Measurements from ENCODE around the gene MTHFD2. TPM values are rescaled to one million over a fixed set of nuclear protein-coding genes. Genes with fewer than 3 reads are reported as not detected.

Gene MTHFD2
- total RNA-seq, 2 donors from 2014 or later, result 93.3 to 216 TPM

- no peaks in the 10 kb centered on the region for H3K9me3 ChIP-seq
- DNase-seq (ENCODE audit: low spot score) (no peak), ATAC-seq (ENCODE audit: insufficient number of reproducible peaks, low FRiP score, low read depth) (no peak)
- TF ChIP-seq, protein P1, sequence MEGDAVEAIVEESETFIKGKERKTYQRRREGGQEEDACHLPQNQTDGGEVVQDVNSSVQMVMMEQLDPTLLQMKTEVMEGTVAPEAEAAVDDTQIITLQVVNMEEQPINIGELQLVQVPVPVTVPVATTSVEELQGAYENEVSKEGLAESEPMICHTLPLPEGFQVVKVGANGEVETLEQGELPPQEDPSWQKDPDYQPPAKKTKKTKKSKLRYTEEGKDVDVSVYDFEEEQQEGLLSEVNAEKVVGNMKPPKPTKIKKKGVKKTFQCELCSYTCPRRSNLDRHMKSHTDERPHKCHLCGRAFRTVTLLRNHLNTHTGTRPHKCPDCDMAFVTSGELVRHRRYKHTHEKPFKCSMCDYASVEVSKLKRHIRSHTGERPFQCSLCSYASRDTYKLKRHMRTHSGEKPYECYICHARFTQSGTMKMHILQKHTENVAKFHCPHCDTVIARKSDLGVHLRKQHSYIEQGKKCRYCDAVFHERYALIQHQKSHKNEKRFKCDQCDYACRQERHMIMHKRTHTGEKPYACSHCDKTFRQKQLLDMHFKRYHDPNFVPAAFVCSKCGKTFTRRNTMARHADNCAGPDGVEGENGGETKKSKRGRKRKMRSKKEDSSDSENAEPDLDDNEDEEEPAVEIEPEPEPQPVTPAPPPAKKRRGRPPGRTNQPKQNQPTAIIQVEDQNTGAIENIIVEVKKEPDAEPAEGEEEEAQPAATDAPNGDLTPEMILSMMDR (IDR thresholded peaks at IDR 0.05), result no peak
- peaks cover 0 to 8% of the 10 kb centered on the region in 2 donors for H3K4me1 ChIP-seq (ENCODE audit: control insufficient read depth in 1 of 2, low read depth in 2 of 2)
- no peak overlapping the region for H3K4me3 ChIP-seq
- H3K27ac ChIP-seq, result no peak overlapping the region
- H3K36me3 ChIP-seq, result no peaks in the 10 kb centered on the region
- H3K27me3 ChIP-seq (replicated peaks; ENCODE audit: insufficient read depth), result no peaks in the 10 kb centered on the region
Observed at GRCh38 chr2:74259191-74259590, 60.8 kb downstream of the MTHFD2 start.

DNA sequence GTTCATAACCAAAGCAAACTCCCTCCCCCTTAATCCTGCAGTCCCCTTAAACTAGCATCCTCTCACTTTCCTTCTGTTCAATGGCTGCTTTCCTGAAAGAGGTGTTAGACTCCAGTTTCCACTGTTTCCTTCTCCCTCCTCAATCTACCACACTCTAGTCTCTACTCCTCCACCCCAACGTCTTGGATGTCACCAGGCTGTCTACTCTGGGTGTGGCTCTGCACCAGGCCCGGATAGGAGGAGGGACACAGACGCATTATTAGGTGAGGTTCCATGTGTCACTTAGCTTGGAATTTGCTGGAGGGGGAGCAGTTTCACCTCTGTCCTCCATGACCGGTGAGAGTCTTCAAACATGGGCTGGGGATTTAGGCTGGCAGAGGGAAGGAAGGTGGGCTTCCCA is 61.3 kb downstream of the MTHFD2 start:
- H3K9me3 ChIP-seq, result no peaks in the 10 kb centered on the region
- ATAC-seq (ENCODE audit: insufficient number of reproducible peaks, low FRiP score, low read depth) (no peak), DNase-seq (ENCODE audit: low spot score) (no peak)
- H3K27ac ChIP-seq, result no peak overlapping the region
- TF ChIP-seq, protein P1 (IDR thresholded peaks at IDR 0.05), result no peak
- no peaks in the 10 kb centered on the region for H3K36me3 ChIP-seq
- no peaks in the 10 kb centered on the region for H3K27me3 ChIP-seq (replicated peaks; ENCODE audit: insufficient read depth)
- H3K4me1 ChIP-seq (ENCODE audit: control insufficient read depth in 1 of 2, low read depth in 2 of 2), result peaks cover 0 to 4% of the 10 kb centered on the region in 2 donors
- H3K4me3 ChIP-seq, result no peak overlapping the region

- Histone ChIP-seq H3K36me3 (no peaks in the 10 kb centered on the region), H3K9me3 (no peaks in the 10 kb centered on the region), H3K4me1 (ENCODE audit: control insufficient read depth in 1 of 2, low read depth in 2 of 2) (peaks cover 0 to 4% of the 10 kb centered on the region in 2 donors), H3K27ac (no peak overlapping the region), H3K27me3 (replicated peaks; ENCODE audit: insufficient read depth) (no peaks in the 10 kb centered on the region), H3K4me3 (no peak overlapping the region)
- TF ChIP-seq, protein P1 (IDR thresholded peaks at IDR 0.05), result no peak
- no peak for DNase-seq (ENCODE audit: low spot score)
- ATAC-seq (ENCODE audit: insufficient number of reproducible peaks, low FRiP score, low read depth), result no peak
Observed at GRCh38 chr2:74260495-74260894, 62.1 kb downstream of the MTHFD2 start.

GRCh38 chr2:74261204-74261864 is 62.9 kb downstream of the MTHFD2 start:
- ATAC-seq (ENCODE audit: insufficient number of reproducible peaks, low FRiP score, low read depth) (no peak), DNase-seq (ENCODE audit: low spot score) (no peak)
- H3K27me3 ChIP-seq (replicated peaks; ENCODE audit: insufficient read depth), result no peaks in the 10 kb centered on the region
- peak overlapping the region in 1 of 2 donors; percentile 15 for H3K27ac ChIP-seq
- peaks cover 0 to 4% of the 10 kb centered on the region in 2 donors for H3K4me1 ChIP-seq (ENCODE audit: control insufficient read depth in 1 of 2, low read depth in 2 of 2)
- TF ChIP-seq, protein P1 (IDR thresholded peaks at IDR 0.05), result peak; percentile 57
- no peaks in the 10 kb centered on the region for H3K9me3 ChIP-seq
- H3K36me3 ChIP-seq, result no peaks in the 10 kb centered on the region
- H3K4me3 ChIP-seq, result no peak overlapping the region

DNA sequence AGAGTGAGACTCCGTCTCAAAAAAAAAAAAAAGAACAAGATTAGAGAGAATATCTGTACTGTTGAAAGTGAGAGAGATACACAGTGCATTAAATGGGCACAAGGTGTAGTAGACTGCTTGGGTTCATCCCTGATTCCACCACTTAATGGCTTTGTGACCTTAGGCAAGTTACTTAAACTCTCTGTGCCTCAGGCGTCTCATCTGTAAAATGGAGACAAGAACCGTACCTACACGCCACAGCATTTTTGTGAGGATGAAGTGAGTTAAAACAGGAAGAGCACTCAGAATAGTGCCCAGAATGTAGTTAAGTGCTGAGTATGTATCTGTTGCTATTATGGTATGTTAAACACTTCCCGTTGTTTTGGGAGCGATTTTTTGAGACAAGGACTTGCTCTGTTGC is 64.3 kb downstream of the MTHFD2 start:
- no peak for ATAC-seq (ENCODE audit: insufficient number of reproducible peaks, low FRiP score, low read depth)
- Histone ChIP-seq H3K9me3 (no peaks in the 10 kb centered on the region), H3K4me1 (ENCODE audit: control insufficient read depth in 1 of 2, low read depth in 2 of 2) (peaks cover 0 to 4% of the 10 kb centered on the region in 2 donors), H3K27me3 (replicated peaks; ENCODE audit: insufficient read depth) (no peaks in the 10 kb centered on the region), H3K27ac (no peak overlapping the region), H3K4me3 (no peak overlapping the region), H3K36me3 (no peaks in the 10 kb centered on the region)
- DNase-seq (ENCODE audit: low spot score), result no peak
- TF ChIP-seq, protein P1 (IDR thresholded peaks at IDR 0.05), result no peak

Data from thoracic aorta (tissue), 2 donors.